Adrenal gland (tissue), 12 donors: ENCODE data around the gene DNAH1. TPM values are rescaled to one million over a fixed set of nuclear protein-coding genes. Genes with fewer than 3 reads are reported as not detected.

Experiments used
- DNase-seq, 7 donors: peaks; one replicate each; pipeline ENCODE4 v3.0.0-alpha.2; 2019 to 2020
- H3K27ac ChIP-seq, 5 donors: fragments of 200-600 bp; sonication (generic) in 4 of 5; 1 replicate in 3 of 5; 2 replicates in 2 of 5; pipeline versions ENCODE4 v1.5.1 to v1.8.0; 2016 to 2020; ENCODE audit warnings: mild to moderate bottlenecking in 1 of 5
- H3K27me3 ChIP-seq: fragments of 200-600 bp; 2 replicates; pipeline ENCODE4 v1.8.0; 2021
- H3K36me3 ChIP-seq, 2 donors: fragments of 200-600 bp; replicated peaks in 1 of 2; 1 replicate in 1 of 2; 2 replicates in 1 of 2; pipeline versions ENCODE4 v1.5.1 to v1.8.0; 2018 to 2022
- H3K4me1 ChIP-seq, 2 donors: fragments of 200-600 bp; replicated peaks in 1 of 2; 1 replicate in 1 of 2; 2 replicates in 1 of 2; pipeline versions ENCODE4 v1.5.1 to v1.8.0; 2018 to 2021
- H3K4me3 ChIP-seq, 4 donors: fragments of 200-600 bp; sonication (generic) in 3 of 4; one replicate each; pipeline ENCODE4 v1.5.1; 2016 to 2018
- H3K9me3 ChIP-seq, 3 donors: fragments of 200-600 bp; sonication (generic) in 1 of 3; replicated peaks in 1 of 3; 1 replicate in 2 of 3; 2 replicates in 1 of 3; pipeline versions ENCODE4 v1.5.1 to v1.8.0; 2016 to 2021
- POLR2A ChIP-seq, 2 donors: fragments of 450-650 bp; IDR thresholded peaks; one replicate each; pipeline ENCODE4 v1.6.1; 2017; ENCODE audit warnings: antibody characterized with exemption in 2 of 2, mild to moderate bottlenecking in 2 of 2, moderate library complexity in 1 of 2
- WGBS, 4 donors: extraction: QIAGEN DNeasy Blood & Tissue Kit in 2 of 4; methylation state at CpG; one replicate each; pipeline versions ENCODE4 v1.1.5 to v1.1.7; 2013 to 2017; 5-methylcytosine and 5-hydroxymethylcytosine counted together
- intact Hi-C, 2 donors: fragments of 100-400 bp; cut with DNase I; formaldehyde crosslinking; loops; one replicate each; pipeline versions ENCODE4 v1.14.1 to v1.15.0; 2022 to 2023
- polyA plus RNA-seq, 3 donors: library from polyadenylated mRNA; stranded (reverse); fragments of 200-250 nt in 2 of 3; fragments of 350-450 nt in 1 of 3; fragmentation: Illumina TruSeq in 1 of 3; extraction: RNeasy Lipid Tissue Mini Kit (QIAGEN cat#74804) in 1 of 3; gene quantifications; one replicate each; pipeline ENCODE4 v1.2.3, GENCODE V29; 2013 to 2014
- total RNA-seq, 9 donors: library from RNA; depleted of rRNA in 4 of 9; stranded (reverse); fragments of >200 nt in 4 of 9; fragments of 120-200 nt in 1 of 9; fragmentation: NEBNext Ultra II Directional in 1 of 9; extraction: Animal tissue kit (Norgen Biotek cat#: 25700) in 1 of 9; gene quantifications; one replicate each; pipeline versions ENCODE4 v1.1.0 to v1.2.4, GENCODE V29; 2013 to 2023
- TF ChIP-seq, protein P1 (sequence below), 6 experiments: fragments of 450-650 bp in 4 of 6; fragments of 200-600 bp in 2 of 6; sonication (generic) in 1 of 6; IDR thresholded peaks; 1 replicate in 5 of 6; 2 replicates in 1 of 6; pipeline versions ENCODE4 v1.5.1 to v1.8.0; 2016 to 2021; ENCODE audit warnings: antibody characterized with exemption in 6 of 6, mild to moderate bottlenecking in 2 of 6, moderate library complexity in 1 of 6
- donor health status: healthy with polysubstance abuse.
- donor health status: Bipolar disorder and iron deficiency.
- donor health status: DM: yes; HTN: yes; CAD: no.
- donor health status: DM: no; HTN: no; CAD: no.
- donor health status: DM: no; HTN: no; CAD: no.
- donor health status: DM: yes; HTN: yes; CAD: no.

Gene DNAH1
- total and polyA plus RNA-seq, 12 donors, result 2.1 to 24.4 (median 9.0) TPM

DNA sequence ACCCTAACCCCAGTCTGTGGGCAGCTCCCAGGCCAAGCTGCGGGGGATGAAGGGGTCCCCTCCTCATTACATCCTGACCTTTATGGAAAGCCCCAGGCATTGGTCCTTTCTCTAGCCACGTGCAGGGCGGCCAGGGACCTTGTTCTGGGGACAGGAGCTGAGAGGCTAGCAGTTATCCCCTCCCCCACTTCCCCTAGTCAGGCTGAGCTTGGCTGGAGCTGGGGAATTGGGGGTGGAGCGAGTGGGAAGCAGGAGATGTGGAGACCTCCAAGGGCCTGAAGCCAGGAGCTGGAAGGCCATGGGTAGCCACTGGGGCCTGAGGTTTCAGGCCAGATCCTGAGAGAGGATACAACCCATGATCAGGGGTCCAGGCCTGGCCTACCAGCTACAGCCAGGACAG, 45.8 kb downstream of the DNAH1 start:
- Histone ChIP-seq H3K4me1 (no peaks in the 10 kb centered on the region), H3K9me3 (no peaks in the 10 kb centered on the region), H3K27ac (no peak overlapping the region), H3K4me3 (no peak overlapping the region), H3K36me3 (peaks cover 0 to 12% of the 10 kb centered on the region in 2 donors), H3K27me3 (no peaks in the 10 kb centered on the region)
- TF ChIP-seq, protein P1, sequence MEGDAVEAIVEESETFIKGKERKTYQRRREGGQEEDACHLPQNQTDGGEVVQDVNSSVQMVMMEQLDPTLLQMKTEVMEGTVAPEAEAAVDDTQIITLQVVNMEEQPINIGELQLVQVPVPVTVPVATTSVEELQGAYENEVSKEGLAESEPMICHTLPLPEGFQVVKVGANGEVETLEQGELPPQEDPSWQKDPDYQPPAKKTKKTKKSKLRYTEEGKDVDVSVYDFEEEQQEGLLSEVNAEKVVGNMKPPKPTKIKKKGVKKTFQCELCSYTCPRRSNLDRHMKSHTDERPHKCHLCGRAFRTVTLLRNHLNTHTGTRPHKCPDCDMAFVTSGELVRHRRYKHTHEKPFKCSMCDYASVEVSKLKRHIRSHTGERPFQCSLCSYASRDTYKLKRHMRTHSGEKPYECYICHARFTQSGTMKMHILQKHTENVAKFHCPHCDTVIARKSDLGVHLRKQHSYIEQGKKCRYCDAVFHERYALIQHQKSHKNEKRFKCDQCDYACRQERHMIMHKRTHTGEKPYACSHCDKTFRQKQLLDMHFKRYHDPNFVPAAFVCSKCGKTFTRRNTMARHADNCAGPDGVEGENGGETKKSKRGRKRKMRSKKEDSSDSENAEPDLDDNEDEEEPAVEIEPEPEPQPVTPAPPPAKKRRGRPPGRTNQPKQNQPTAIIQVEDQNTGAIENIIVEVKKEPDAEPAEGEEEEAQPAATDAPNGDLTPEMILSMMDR (IDR thresholded peaks at IDR 0.05), result no peak
- no peak for TF ChIP-seq POLR2A (IDR thresholded peaks at IDR 0.05)
- intact Hi-C loops, result no loop called here
- no peak for DNase-seq
- WGBS, 4 donors, result 88 to 96% (median 91%) methylated on average over 4 of the region's 4 CpGs; no CpG with 5 or more reads in 1 of the 4 donors

DNA sequence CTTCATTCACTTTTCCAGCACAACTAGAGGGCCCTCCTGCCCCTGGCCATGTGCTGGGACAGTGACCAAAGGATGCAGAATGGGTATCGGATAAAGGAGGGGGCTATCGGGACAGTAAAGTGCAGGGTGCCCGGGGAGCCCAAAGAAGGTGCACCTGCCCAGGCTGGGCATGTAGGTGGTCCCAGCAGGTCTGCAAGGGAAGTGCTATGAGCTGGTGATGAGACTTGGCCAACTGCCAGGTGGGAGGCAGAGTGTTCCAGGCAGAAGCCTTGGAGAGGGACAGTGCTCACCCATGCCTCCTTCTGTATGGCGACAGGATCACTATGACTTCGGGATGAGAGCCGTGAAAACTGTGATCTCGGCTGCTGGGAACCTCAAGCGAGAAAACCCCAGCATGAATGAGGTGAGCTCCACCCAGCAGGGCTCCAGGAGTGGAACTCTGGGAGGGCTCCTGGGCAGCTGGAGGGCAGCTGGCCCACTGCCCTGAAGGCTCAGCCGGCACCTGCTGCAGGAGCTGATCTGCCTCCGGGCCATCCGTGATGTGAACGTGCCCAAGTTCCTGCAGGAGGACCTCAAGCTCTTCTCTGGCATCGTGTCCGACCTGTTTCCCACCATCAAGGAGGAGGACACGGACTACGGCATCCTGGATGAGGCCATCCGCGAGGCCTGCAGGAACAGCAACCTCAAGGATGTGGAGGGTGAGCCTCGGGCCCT, 48.4 kb downstream of the DNAH1 start:
- Histone ChIP-seq H3K9me3 (no peaks in the 10 kb centered on the region), H3K4me1 (no peaks in the 10 kb centered on the region), H3K4me3 (no peak overlapping the region), H3K27ac (no peak overlapping the region), H3K36me3 (peaks cover 0 to 12% of the 10 kb centered on the region in 2 donors), H3K27me3 (no peaks in the 10 kb centered on the region)
- 93 to 98% (median 98%) methylated on average over 7 to 19 of the region's 19 CpGs for WGBS, 4 donors
- TF ChIP-seq, protein P1 (IDR thresholded peaks at IDR 0.05), result no peak
- TF ChIP-seq POLR2A (IDR thresholded peaks at IDR 0.05), result no peak
- DNase-seq, result no peak
- intact Hi-C loops, result no loop called here

DNA sequence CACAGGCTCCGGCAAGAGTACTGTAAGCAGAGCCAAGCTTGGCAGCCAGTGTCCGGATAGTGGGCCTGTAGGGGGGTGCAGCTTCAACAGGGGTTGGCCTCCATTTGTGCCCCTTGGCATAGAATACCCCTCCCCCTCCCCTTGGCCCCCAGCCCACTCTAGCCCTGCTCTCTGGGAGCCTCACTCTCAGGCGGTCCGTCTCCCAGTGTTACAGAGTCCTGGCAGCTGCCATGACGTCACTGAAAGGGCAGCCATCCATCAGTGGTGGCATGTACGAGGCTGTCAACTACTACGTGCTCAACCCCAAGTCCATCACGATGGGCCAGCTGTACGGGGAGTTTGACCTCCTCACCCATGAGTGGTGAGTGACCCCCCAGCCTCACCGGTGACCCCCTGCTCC, 50.4 kb downstream of the DNAH1 start:
- WGBS, 4 donors, result 80 to 95% (median 93%) methylated on average over 3 to 10 of the region's 10 CpGs
- H3K9me3 ChIP-seq, result no peaks in the 10 kb centered on the region
- no peaks in the 10 kb centered on the region for H3K27me3 ChIP-seq
- H3K36me3 ChIP-seq, result peaks cover 0 to 5% of the 10 kb centered on the region in 2 donors
- no peaks in the 10 kb centered on the region for H3K4me1 ChIP-seq
- no peak for DNase-seq
- H3K27ac ChIP-seq, result no peak overlapping the region
- intact Hi-C loops, result no loop called here
- H3K4me3 ChIP-seq, result no peak overlapping the region
- TF ChIP-seq, protein P1 (IDR thresholded peaks at IDR 0.05), result no peak
- TF ChIP-seq POLR2A (IDR thresholded peaks at IDR 0.05), result no peak

DNA sequence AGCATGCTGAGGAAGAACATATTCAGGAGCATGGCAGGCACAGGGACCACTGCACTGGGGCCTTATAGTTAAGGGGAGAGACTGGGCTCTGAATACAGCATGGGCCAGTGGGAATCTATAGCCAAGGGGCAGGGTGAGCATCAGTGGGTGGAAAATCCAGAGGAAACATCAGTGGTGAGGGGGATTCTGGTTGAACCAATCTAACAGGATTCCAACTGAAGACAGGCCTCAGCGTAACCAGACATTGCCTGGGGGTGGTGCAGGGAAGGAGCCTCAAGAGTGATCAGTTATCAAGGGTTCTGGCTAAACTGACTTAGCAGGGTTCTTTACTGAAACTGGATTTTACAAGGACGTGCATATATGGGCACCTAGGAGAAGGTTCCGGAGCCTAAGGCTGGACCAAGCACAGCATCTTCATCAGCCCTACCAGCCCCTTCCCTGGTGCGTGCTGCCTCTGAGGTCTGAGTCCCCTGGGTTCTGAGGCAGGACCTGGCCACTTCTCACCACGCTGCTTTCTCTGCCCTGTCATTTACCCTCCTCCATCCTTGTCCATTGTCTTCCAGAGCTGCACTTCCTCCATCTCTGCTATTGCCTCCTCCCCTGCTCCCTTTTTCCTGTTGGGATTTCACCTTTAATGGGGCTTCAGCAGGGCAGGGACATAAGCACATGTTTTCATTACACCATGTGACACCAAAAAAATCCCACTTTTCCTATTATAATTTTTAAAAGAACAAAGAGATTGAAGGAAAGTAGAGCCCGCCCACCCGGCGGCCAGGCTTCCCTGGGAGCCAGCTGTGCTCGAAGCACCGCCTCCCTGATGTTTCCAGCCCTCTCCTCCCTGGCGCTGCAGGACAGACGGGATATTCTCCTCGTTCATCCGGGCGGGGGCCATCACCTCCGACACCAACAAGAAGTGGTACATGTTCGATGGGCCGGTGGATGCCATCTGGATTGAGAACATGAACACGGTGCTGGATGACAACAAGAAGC, 52.1 kb downstream of the DNAH1 start:
- Histone ChIP-seq H3K4me3 (no peak overlapping the region), H3K27ac (no peak overlapping the region), H3K4me1 (no peaks in the 10 kb centered on the region), H3K9me3 (no peaks in the 10 kb centered on the region), H3K36me3 (peaks cover 0 to 5% of the 10 kb centered on the region in 2 donors), H3K27me3 (no peaks in the 10 kb centered on the region)
- 76 to 78% (median 76%) methylated on average over 19 of the region's 19 CpGs for WGBS, 4 donors
- TF ChIP-seq POLR2A (IDR thresholded peaks at IDR 0.05), result no peak
- TF ChIP-seq, protein P1 (IDR thresholded peaks at IDR 0.05), result no peak
- no peak for DNase-seq
- intact Hi-C loops, result no loop called here
